WTC11 (cell line): ENCODE data around the gene ATG2B. TPM values are rescaled to one million over a fixed set of nuclear protein-coding genes. Genes with fewer than 3 reads are reported as not detected.

ENCODE experiments used
- ATAC-seq: fragments of 200-7000 bp; cut with Tn5 transposase; 2 replicates; pipeline ENCODE4 v1.10.0; 2021; ENCODE audit warnings: mild to moderate bottlenecking, moderate library complexity
- CTCF ChIA-PET: fragments of 300-600 bp; sonication (Branson Sonifier 250); formaldehyde crosslinking; loops from one replicate; lab custom pipeline; 2021; ENCODE audit warnings: antibody characterized with exemption; lab: Charles Lee
- POLR2A ChIA-PET: fragments of 350-600 bp; sonication (Branson Sonifier 250); formaldehyde crosslinking; loops from one replicate; lab custom pipeline; 2021; ENCODE audit warnings: antibody characterized with exemption; lab: Charles Lee
- DNase-seq: peaks from one replicate; pipeline ENCODE4 v3.0.0; 2021; ENCODE audit warnings: low spot score
- H3K27ac Mint-ChIP-seq: 2 replicates; pipeline ENCODE4 v1.8.0; 2021; ENCODE audit warnings: mixed read lengths
- H3K27me3 Mint-ChIP-seq: 2 replicates; pipeline ENCODE4 v1.8.0; 2021; ENCODE audit warnings: low read depth, mild to moderate bottlenecking, moderate library complexity, mixed read lengths
- H3K36me3 Mint-ChIP-seq: 2 replicates; pipeline ENCODE4 v1.8.0; 2021; ENCODE audit warnings: mixed read lengths
- H3K4me1 Mint-ChIP-seq: 2 replicates; pipeline ENCODE4 v1.8.0; 2022; ENCODE audit warnings: mixed read lengths
- H3K4me3 Mint-ChIP-seq: 2 replicates; pipeline ENCODE4 v1.8.0; 2021; ENCODE audit warnings: mild to moderate bottlenecking, moderate library complexity, mixed read lengths
- H3K9me3 Mint-ChIP-seq: 2 replicates; pipeline ENCODE4 v1.8.0; 2021; ENCODE audit warnings: mixed read lengths
- CREM ChIP-seq: sonication (generic); formaldehyde crosslinking; IDR thresholded peaks from 2 replicates; pipeline ENCODE4 v1.8.1; 2022; ENCODE audit warnings: mild to moderate bottlenecking, missing genetic modification reagents, moderate library complexity
- FOXJ3 ChIP-seq: sonication (generic); formaldehyde crosslinking; IDR thresholded peaks from 2 replicates; pipeline ENCODE4 v1.9.0; 2021; ENCODE audit warnings: missing genetic modification reagents, mild to moderate bottlenecking, borderline replicate concordance
- FOXP1 ChIP-seq: sonication (generic); formaldehyde crosslinking; IDR thresholded peaks from 2 replicates; pipeline ENCODE4 v1.8.0; 2022; ENCODE audit warnings: missing genetic modification reagents, mild to moderate bottlenecking, moderate library complexity, borderline replicate concordance
- GTF2I ChIP-seq: fragments of 250-450 bp; sonication (Bioruptor Pico); conservative IDR thresholded peaks from 2 replicates; pipeline ENCODE4 v1.4.0; 2021; ENCODE audit warnings: mild to moderate bottlenecking
- KAT7 ChIP-seq: sonication (generic); formaldehyde crosslinking; IDR thresholded peaks from 2 replicates; pipeline ENCODE4 v1.8.1; 2023; ENCODE audit warnings: missing genetic modification reagents, mild to moderate bottlenecking, borderline replicate concordance
- MYBL2 ChIP-seq: sonication (generic); formaldehyde crosslinking; IDR thresholded peaks from 2 replicates; pipeline ENCODE4 v1.8.1; 2023; ENCODE audit warnings: mild to moderate bottlenecking, moderate library complexity, missing genetic modification reagents
- SP1 ChIP-seq: sonication (generic); formaldehyde crosslinking; conservative IDR thresholded peaks from 2 replicates; pipeline ENCODE4 v1.8.1; 2022; ENCODE audit warnings: missing genetic modification reagents
- TCF7 ChIP-seq: sonication (generic); formaldehyde crosslinking; IDR thresholded peaks from 2 replicates; pipeline ENCODE4 v1.8.0; 2022; ENCODE audit warnings: mild to moderate bottlenecking, low read depth, missing genetic modification reagents, moderate library complexity
- TP53 ChIP-seq: sonication (generic); formaldehyde crosslinking; IDR thresholded peaks from 2 replicates; pipeline ENCODE4 v1.8.1; 2023; ENCODE audit warnings: mild to moderate bottlenecking, missing genetic modification reagents
- ZNF121 ChIP-seq: sonication (generic); formaldehyde crosslinking; IDR thresholded peaks from 2 replicates; pipeline ENCODE4 v1.8.0; 2023; ENCODE audit warnings: missing genetic modification reagents
- ZNF263 ChIP-seq: sonication (generic); formaldehyde crosslinking; IDR thresholded peaks from 2 replicates; pipeline ENCODE4 v1.8.1; 2022; ENCODE audit warnings: low read depth, mild to moderate bottlenecking, moderate library complexity, missing genetic modification reagents
- ZNF423 ChIP-seq: fragments of 250-450 bp; sonication (Bioruptor Pico); IDR thresholded peaks from 2 replicates; pipeline ENCODE4 v2.1.2; 2022; ENCODE audit warnings: mild to moderate bottlenecking, moderate library complexity
- total RNA-seq: library from RNA; stranded (reverse); gene quantifications from 3 replicates; pipeline ENCODE4 v1.2.3, GENCODE V29; 2021
- TF ChIP-seq, protein P1 (sequence below): sonication (generic); formaldehyde crosslinking; IDR thresholded peaks from 2 replicates; pipeline ENCODE4 v1.8.1; 2022; ENCODE audit warnings: missing genetic modification reagents, borderline replicate concordance
- TF ChIP-seq, protein P2 (sequence below): sonication (generic); formaldehyde crosslinking; IDR thresholded peaks from 2 replicates; pipeline ENCODE4 v1.8.1; 2023; ENCODE audit warnings: mild to moderate bottlenecking, missing genetic modification reagents
- TF ChIP-seq, protein P3 (sequence below): sonication (generic); formaldehyde crosslinking; IDR thresholded peaks from 2 replicates; pipeline ENCODE4 v1.8.1; 2023; ENCODE audit warnings: mild to moderate bottlenecking, moderate library complexity, missing genetic modification reagents
- TF ChIP-seq, protein P4 (sequence below): sonication (generic); formaldehyde crosslinking; IDR thresholded peaks from 2 replicates; pipeline ENCODE4 v1.8.0; 2022; ENCODE audit warnings: mild to moderate bottlenecking, missing genetic modification reagents
- TF ChIP-seq, protein P5 (sequence below): sonication (generic); formaldehyde crosslinking; IDR thresholded peaks from 2 replicates; pipeline ENCODE4 v1.8.0; 2022; ENCODE audit warnings: mild to moderate bottlenecking, missing genetic modification reagents
- TF ChIP-seq, protein P6 (sequence below): sonication (generic); formaldehyde crosslinking; IDR thresholded peaks from 2 replicates; pipeline ENCODE4 v1.8.0; 2022; ENCODE audit warnings: mild to moderate bottlenecking, missing genetic modification reagents
- TF ChIP-seq, protein P7 (sequence below): sonication (generic); formaldehyde crosslinking; IDR thresholded peaks from 2 replicates; pipeline ENCODE4 v1.8.1; 2023; ENCODE audit warnings: mild to moderate bottlenecking, missing genetic modification reagents, moderate library complexity
- TF ChIP-seq, protein P8 (sequence below): sonication (generic); formaldehyde crosslinking; IDR thresholded peaks from 2 replicates; pipeline ENCODE4 v1.8.1; 2022; ENCODE audit warnings: mild to moderate bottlenecking, moderate library complexity, missing genetic modification reagents
- TF ChIP-seq, protein P9 (sequence below): sonication (generic); formaldehyde crosslinking; IDR thresholded peaks from 2 replicates; pipeline ENCODE4 v1.8.0; 2023; ENCODE audit warnings: missing genetic modification reagents

The ATG2B gene
- total RNA-seq, 1 experiment from 2014 or later = 10.3 TPM

DNA sequence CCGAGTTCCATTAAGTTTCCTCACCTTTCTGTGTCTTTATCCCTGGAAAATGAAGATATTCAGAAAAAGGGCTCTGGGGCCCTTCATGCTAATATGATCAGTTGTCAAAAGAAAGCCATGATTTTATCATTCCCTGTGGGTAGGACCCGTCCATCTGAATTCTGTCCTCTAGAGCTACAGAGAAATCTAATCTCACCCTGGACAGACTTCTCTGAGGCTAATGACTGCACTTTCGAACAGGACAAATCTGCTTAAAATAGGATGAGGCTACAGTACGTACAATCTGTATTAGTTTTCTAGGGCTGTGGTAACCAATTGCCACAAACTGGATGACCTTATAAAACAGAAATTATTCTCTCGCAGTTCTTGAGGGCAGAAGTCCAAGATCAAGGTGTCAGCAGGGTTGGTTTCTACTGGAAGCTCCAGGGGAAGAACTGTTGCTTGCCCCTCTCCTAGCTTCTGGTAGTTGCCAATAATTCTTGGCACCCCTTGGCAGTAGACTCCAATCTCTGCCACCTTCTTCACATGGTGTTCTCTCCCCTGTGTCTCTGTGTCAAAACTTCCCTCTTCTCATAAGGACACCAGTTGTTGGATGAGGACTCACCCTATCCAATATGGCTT lies 30.0 kb upstream of the ATG2B start:
- TF ChIP-seq CREM (CRISPR knock-in tag) = no peak
- TF ChIP-seq, protein P1, sequence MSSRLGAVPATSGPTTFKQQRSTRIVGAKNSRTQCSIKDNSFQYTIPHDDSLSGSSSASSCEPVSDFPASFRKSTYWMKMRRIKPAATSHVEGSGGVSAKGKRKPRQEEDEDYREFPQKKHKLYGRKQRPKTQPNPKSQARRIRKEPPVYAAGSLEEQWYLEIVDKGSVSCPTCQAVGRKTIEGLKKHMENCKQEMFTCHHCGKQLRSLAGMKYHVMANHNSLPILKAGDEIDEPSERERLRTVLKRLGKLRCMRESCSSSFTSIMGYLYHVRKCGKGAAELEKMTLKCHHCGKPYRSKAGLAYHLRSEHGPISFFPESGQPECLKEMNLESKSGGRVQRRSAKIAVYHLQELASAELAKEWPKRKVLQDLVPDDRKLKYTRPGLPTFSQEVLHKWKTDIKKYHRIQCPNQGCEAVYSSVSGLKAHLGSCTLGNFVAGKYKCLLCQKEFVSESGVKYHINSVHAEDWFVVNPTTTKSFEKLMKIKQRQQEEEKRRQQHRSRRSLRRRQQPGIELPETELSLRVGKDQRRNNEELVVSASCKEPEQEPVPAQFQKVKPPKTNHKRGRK (CRISPR knock-in tag) = no peak
- TF ChIP-seq, protein P2, sequence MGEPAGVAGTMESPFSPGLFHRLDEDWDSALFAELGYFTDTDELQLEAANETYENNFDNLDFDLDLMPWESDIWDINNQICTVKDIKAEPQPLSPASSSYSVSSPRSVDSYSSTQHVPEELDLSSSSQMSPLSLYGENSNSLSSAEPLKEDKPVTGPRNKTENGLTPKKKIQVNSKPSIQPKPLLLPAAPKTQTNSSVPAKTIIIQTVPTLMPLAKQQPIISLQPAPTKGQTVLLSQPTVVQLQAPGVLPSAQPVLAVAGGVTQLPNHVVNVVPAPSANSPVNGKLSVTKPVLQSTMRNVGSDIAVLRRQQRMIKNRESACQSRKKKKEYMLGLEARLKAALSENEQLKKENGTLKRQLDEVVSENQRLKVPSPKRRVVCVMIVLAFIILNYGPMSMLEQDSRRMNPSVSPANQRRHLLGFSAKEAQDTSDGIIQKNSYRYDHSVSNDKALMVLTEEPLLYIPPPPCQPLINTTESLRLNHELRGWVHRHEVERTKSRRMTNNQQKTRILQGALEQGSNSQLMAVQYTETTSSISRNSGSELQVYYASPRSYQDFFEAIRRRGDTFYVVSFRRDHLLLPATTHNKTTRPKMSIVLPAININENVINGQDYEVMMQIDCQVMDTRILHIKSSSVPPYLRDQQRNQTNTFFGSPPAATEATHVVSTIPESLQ = no peak
- TF ChIP-seq, protein P3, sequence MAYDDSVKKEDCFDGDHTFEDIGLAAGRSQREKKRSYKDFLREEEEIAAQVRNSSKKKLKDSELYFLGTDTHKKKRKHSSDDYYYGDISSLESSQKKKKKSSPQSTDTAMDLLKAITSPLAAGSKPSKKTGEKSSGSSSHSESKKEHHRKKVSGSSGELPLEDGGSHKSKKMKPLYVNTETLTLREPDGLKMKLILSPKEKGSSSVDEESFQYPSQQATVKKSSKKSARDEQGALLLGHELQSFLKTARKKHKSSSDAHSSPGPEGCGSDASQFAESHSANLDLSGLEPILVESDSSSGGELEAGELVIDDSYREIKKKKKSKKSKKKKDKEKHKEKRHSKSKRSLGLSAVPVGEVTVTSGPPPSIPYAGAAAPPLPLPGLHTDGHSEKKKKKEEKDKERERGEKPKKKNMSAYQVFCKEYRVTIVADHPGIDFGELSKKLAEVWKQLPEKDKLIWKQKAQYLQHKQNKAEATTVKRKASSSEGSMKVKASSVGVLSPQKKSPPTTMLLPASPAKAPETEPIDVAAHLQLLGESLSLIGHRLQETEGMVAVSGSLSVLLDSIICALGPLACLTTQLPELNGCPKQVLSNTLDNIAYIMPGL (CRISPR knock-in tag) = no peak
- CTCF ChIA-PET = no interaction called here
- Mint-ChIP-seq H3K4me3 (peak overlapping the region; percentile 77), H3K27me3 (peaks cover 33% of the 10 kb centered on the region), H3K36me3 (no peaks in the 10 kb centered on the region), H3K9me3 (no peaks in the 10 kb centered on the region), H3K4me1 (peaks cover 9% of the 10 kb centered on the region), H3K27ac (no peak overlapping the region)
- no peak for DNase-seq
- ATAC-seq = no peak
- POLR2A ChIA-PET = no interaction called here

DNA sequence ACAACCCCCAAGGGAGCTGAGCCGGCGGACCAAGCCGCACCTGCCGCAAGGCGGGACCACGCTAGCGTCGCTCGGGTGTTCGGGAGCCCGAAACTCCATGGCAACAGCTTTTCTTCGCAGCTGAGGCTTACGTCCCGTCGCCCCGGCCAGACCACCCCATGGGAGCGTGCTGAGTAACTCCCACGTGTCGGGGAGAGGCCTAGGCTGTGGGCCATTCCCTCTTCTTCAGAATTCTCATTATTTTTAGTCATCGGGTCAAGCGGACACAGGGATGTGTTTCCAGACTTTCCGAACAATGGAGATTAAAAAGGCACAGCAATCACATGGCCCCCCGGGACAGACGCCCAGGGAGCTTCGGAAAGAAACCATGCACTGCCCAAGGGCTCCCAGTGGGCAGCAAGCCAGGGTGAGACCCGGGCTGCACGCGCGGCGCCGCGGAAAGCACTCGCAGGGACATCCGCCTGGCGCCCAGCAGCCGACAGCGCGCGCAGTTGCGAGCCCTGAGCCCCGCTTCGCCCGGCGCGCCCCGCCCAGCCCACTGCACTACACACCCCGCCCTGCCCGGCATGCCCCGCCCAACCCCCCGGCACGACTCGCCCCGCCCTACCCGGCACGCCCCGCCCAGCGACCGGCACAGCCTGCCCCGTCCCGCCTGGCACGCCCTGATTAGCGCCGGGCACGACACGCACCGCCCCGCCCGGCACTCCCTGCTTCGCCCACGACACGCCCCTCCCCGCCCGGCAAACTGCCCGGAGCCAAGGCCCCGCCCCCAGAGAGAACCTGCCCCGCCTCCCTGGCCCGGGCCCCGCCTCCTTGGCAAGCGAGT lies 28.4 kb upstream of the ATG2B start:
- Mint-ChIP-seq H3K36me3 (no peaks in the 10 kb centered on the region), H3K4me3 (peak overlapping the region; percentile 91), H3K4me1 (peaks cover 9% of the 10 kb centered on the region), H3K27ac (peak overlapping the region; percentile 50), H3K27me3 (peaks cover 33% of the 10 kb centered on the region), H3K9me3 (no peaks in the 10 kb centered on the region)
- peak; percentile 99 for DNase-seq
- ATAC-seq = peak; percentile 96
- CTCF ChIA-PET = no interaction called here
- POLR2A ChIA-PET = interaction anchor here (1.3 kb wide), 1 partner anchor 16 kb away, joined by 3 read pairs; no protein-coding TSS in a partner anchor
- TF ChIP-seq MYBL2 (CRISPR knock-in tag) (0 out of 2 replicates have a peak, but pooled peaks have one; percentile 56), TP53 (CRISPR knock-in tag) (0 out of 2 replicates have a peak, but pooled peaks have one; percentile 9), ZNF121 (CRISPR knock-in tag) (peak; percentile 88), FOXJ3 (CRISPR knock-in tag) (no peak), KAT7 (CRISPR knock-in tag) (no peak), ZNF263 (CRISPR knock-in tag) (no peak), ZNF423 (CRISPR knock-in tag) (peak; percentile 22; the same call in 1 of the 2 replicates), SP1 (CRISPR knock-in tag) (peak; percentile 77), TCF7 (CRISPR knock-in tag) (no peak), FOXP1 (peak; percentile 43; the same call in 1 of the 2 replicates), GTF2I (no peak)
- TF ChIP-seq, protein P4, sequence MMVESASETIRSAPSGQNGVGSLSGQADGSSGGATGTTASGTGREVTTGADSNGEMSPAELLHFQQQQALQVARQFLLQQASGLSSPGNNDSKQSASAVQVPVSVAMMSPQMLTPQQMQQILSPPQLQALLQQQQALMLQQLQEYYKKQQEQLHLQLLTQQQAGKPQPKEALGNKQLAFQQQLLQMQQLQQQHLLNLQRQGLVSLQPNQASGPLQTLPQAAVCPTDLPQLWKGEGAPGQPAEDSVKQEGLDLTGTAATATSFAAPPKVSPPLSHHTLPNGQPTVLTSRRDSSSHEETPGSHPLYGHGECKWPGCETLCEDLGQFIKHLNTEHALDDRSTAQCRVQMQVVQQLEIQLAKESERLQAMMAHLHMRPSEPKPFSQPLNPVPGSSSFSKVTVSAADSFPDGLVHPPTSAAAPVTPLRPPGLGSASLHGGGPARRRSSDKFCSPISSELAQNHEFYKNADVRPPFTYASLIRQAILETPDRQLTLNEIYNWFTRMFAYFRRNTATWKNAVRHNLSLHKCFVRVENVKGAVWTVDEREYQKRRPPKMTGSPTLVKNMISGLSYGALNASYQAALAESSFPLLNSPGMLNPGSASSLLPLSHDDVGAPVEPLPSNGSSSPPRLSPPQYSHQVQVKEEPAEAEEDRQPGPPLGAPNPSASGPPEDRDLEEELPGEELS (CRISPR knock-in tag) = peak; percentile 48; the same call in 1 of the 2 replicates
- TF ChIP-seq, protein P5, sequence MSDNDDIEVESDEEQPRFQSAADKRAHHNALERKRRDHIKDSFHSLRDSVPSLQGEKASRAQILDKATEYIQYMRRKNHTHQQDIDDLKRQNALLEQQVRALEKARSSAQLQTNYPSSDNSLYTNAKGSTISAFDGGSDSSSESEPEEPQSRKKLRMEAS = peak; percentile 90
- TF ChIP-seq, protein P6, sequence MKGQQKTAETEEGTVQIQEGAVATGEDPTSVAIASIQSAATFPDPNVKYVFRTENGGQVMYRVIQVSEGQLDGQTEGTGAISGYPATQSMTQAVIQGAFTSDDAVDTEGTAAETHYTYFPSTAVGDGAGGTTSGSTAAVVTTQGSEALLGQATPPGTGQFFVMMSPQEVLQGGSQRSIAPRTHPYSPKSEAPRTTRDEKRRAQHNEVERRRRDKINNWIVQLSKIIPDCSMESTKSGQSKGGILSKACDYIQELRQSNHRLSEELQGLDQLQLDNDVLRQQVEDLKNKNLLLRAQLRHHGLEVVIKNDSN (CRISPR knock-in tag) = peak; percentile 26; the same call in 1 of the 2 replicates
- TF ChIP-seq, protein P7, sequence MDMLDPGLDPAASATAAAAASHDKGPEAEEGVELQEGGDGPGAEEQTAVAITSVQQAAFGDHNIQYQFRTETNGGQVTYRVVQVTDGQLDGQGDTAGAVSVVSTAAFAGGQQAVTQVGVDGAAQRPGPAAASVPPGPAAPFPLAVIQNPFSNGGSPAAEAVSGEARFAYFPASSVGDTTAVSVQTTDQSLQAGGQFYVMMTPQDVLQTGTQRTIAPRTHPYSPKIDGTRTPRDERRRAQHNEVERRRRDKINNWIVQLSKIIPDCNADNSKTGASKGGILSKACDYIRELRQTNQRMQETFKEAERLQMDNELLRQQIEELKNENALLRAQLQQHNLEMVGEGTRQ (CRISPR knock-in tag) = peak; percentile 14
- TF ChIP-seq, protein P8, sequence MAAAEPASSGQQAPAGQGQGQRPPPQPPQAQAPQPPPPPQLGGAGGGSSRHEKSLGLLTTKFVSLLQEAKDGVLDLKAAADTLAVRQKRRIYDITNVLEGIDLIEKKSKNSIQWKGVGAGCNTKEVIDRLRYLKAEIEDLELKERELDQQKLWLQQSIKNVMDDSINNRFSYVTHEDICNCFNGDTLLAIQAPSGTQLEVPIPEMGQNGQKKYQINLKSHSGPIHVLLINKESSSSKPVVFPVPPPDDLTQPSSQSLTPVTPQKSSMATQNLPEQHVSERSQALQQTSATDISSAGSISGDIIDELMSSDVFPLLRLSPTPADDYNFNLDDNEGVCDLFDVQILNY (CRISPR knock-in tag) = peak; percentile 44
- TF ChIP-seq, protein P9, sequence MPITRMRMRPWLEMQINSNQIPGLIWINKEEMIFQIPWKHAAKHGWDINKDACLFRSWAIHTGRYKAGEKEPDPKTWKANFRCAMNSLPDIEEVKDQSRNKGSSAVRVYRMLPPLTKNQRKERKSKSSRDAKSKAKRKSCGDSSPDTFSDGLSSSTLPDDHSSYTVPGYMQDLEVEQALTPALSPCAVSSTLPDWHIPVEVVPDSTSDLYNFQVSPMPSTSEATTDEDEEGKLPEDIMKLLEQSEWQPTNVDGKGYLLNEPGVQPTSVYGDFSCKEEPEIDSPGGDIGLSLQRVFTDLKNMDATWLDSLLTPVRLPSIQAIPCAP (CRISPR knock-in tag) = peak; percentile 25; the same call in 1 of the 2 replicates
